Spinal cord (tissue), 10 donors: ENCODE measurements around the gene GSG1. TPM values are rescaled to one million over a fixed set of nuclear protein-coding genes. Genes with fewer than 3 reads are reported as not detected.

Experiments used
- DNase-seq, 6 donors: peaks; one replicate each; pipeline versions ENCODE4 v3.0.0 to v3.0.0-alpha.2; 2013 to 2015; ENCODE audit warnings: low spot score in 6 of 6, low read depth in 4 of 6
- H3K27ac ChIP-seq: one replicate; pipeline ENCODE4 v1.5.1; 2013; ENCODE audit warnings: low read depth, low read length, control low read depth
- H3K27me3 ChIP-seq: one replicate; pipeline ENCODE4 v1.6.1; 2013; ENCODE audit warnings: low read length; ENCODE audit not compliant: control insufficient read depth, insufficient read depth
- H3K36me3 ChIP-seq: one replicate; pipeline ENCODE4 v1.6.1; 2013; ENCODE audit warnings: low read length; ENCODE audit not compliant: control insufficient read depth, insufficient read depth
- H3K4me1 ChIP-seq: one replicate; pipeline ENCODE4 v1.6.1; 2013; ENCODE audit warnings: low read length; ENCODE audit not compliant: control insufficient read depth, insufficient read depth
- H3K4me3 ChIP-seq: one replicate; pipeline ENCODE4 v1.5.1; 2013; ENCODE audit warnings: low read depth, low read length, control low read depth
- H3K9me3 ChIP-seq: one replicate; pipeline ENCODE4 v1.6.1; 2013; ENCODE audit warnings: low read length; ENCODE audit not compliant: control insufficient read depth, insufficient read depth
- WGBS: methylation state at CpG from one replicate; pipeline ENCODE4 v1.1.5; 2013; ENCODE audit warnings: missing lambda C conversion rate; ENCODE audit not compliant: insufficient coverage; 5-methylcytosine and 5-hydroxymethylcytosine counted together
- polyA plus RNA-seq, 2 donors: library from polyadenylated mRNA; unstranded; fragments of 120-200 nt; gene quantifications; one replicate each; pipeline ENCODE4 v1.2.1, GENCODE V29; 2013; ENCODE audit not compliant: insufficient read length in 2 of 2
- total RNA-seq, 2 donors: library from RNA; depleted of rRNA in 1 of 2; stranded (reverse); fragments of 120-200 nt in 1 of 2; fragments of >200 nt in 1 of 2; gene quantifications; one replicate each; pipeline versions ENCODE4 v1.2.3 to v1.2.4, GENCODE V29; 2013 to 2014
- donor health status: healthy.

The GSG1 gene
- total and polyA plus RNA-seq, 4 donors, result 0.59 to 0.78 (median 0.77) TPM; not detected in 1

GRCh38 chr12:13124656-13125505, 21.4 kb upstream of the GSG1 start:
- DNase-seq, result no peak
- Histone ChIP-seq H3K4me1 (no peaks in the 10 kb centered on the region), H3K27ac (no peak overlapping the region), H3K4me3 (no peak overlapping the region), H3K9me3 (no peaks in the 10 kb centered on the region), H3K36me3 (no peaks in the 10 kb centered on the region), H3K27me3 (no peaks in the 10 kb centered on the region)
- 76% methylated on average over 4 of the region's 8 CpGs for WGBS

GRCh38 chr12:13121568-13121967, 18.1 kb upstream of the GSG1 start:
- WGBS, result 97% methylated on average over 5 of the region's 5 CpGs
- no peak overlapping the region for H3K4me3 ChIP-seq
- DNase-seq, result no peak

DNA sequence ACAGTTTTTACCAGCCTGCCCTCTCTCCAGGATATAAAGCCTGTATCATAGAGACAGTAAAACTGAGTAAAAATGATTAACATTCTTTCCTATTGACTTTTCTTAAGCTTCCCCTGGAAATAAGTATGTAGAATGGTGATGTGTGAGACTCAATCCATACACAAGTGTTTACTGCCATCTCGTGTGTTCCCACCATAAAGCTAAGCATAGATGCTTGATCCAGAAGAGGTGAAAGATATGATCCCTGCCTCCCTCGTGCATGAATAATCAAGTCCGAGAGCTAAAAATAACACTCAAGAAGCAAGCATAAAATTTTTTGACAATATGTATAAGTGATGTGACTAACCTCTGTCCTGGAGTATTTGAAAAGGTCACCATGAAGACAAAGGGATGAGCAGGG, 16.9 kb upstream of the GSG1 start:
- Histone ChIP-seq H3K4me3 (no peak overlapping the region), H3K36me3 (no peaks in the 10 kb centered on the region), H3K27ac (no peak overlapping the region), H3K4me1 (no peaks in the 10 kb centered on the region), H3K9me3 (no peaks in the 10 kb centered on the region), H3K27me3 (no peaks in the 10 kb centered on the region)
- WGBS, result no CpG with 5 or more reads among the region's 3 CpGs
- no peak for DNase-seq

More at GRCh38 chr12:13121568-13121967, 18.1 kb upstream of the GSG1 start:
- no peaks in the 10 kb centered on the region for H3K4me1 ChIP-seq
- no peaks in the 10 kb centered on the region for H3K36me3 ChIP-seq
- no peaks in the 10 kb centered on the region for H3K9me3 ChIP-seq
- no peak overlapping the region for H3K27ac ChIP-seq
- H3K27me3 ChIP-seq, result no peaks in the 10 kb centered on the region

- WGBS, result no CpG with 5 or more reads among the region's 2 CpGs
Observed at GRCh38 chr12:13119826-13120225, 16.4 kb upstream of the GSG1 start.

DNA sequence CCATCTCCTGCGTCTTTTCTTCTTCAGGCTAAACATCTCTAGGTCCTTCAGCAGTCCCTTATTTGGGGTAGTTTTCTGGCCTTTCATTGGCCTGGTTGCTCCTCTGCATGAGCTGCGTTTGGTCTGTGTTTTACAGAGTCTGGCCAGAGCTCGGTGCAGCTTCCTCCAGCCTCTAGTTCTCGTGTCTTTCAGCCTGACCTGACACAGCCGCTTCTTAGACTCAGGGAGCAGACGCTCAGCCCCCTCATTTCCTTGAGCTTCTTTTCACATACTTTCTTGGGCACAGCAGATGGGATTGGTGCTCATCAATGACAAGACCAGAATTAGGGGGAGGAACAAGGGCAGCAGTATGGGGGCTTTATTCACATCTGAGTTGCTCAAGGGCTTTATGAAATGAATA, 13.6 kb upstream of the GSG1 start:
- DNase-seq, result no peak
- Histone ChIP-seq H3K36me3 (no peaks in the 10 kb centered on the region), H3K4me3 (no peak overlapping the region), H3K27me3 (no peaks in the 10 kb centered on the region), H3K9me3 (no peaks in the 10 kb centered on the region), H3K4me1 (peaks cover 4% of the 10 kb centered on the region), H3K27ac (no peak overlapping the region)
- WGBS, result 48% methylated on average over 4 of the region's 6 CpGs

More at GRCh38 chr12:13119826-13120225, 16.4 kb upstream of the GSG1 start:
- DNase-seq, result no peak
- Histone ChIP-seq H3K9me3 (no peaks in the 10 kb centered on the region), H3K27me3 (no peaks in the 10 kb centered on the region), H3K36me3 (no peaks in the 10 kb centered on the region), H3K4me1 (peaks cover 3% of the 10 kb centered on the region), H3K27ac (no peak overlapping the region), H3K4me3 (no peak overlapping the region)

DNA sequence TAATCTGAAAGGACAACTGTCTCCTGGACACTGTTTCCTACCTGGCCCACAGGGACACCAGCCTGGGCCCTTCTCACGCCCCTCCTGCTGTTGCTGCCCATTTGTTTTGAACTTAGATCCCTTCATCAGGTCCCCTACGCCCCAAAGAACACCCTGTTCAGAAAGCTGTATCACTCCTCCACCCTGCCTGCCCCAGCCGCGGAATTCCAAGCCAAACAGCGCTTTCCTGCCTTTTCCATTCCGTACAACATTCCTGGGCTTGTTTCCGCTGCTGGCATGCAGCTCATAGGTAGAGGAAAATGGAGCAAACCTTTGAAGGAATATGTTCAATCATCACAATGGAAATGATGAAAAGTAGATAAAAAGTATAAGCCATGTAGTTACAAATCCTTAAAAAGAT, 12.8 kb upstream of the GSG1 start:
- no peak for DNase-seq
- no peak overlapping the region for H3K4me3 ChIP-seq
- peaks cover 4% of the 10 kb centered on the region for H3K4me1 ChIP-seq
- no peaks in the 10 kb centered on the region for H3K36me3 ChIP-seq
- H3K9me3 ChIP-seq, result no peaks in the 10 kb centered on the region
- 71% methylated on average over 2 of the region's 7 CpGs for WGBS
- H3K27me3 ChIP-seq, result no peaks in the 10 kb centered on the region
- no peak overlapping the region for H3K27ac ChIP-seq

DNA sequence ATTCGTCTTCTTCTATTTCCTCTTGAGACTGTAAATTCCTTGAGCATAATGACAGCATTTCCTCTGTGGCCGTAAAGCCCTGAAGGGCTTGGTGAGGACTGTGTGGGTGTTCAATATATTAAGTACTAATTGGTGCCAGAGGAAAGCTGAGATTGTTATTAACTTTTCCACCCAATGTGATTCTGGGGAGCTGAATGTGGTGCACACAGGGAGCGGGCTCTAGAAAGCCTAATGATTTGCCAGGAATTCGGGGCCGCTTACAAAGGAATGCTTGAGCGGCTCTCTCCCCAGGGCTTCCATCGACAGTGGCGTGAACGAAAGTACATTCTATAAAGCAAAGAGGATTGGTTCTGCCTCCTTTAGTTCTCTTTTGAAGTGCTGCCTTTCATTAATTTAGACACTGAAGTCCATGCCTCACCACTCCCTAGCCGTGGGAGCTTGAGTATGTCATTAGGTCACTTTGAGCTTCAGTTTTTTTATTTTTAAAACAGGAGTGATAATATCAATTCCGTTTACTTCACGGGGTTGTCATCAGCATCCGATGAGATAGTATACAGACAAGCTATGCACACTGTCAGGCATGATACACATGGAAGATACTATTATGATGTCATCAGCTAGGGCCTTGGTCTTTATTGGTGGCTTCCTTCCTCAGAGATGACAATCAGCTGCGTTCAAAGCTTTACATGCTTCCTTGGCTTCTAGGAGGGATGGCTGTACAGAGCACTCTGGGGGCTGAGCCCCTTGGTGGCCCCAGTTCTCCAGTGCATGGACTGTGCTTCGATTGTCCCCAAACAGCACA, 11.0 kb upstream of the GSG1 start:
- no peak overlapping the region for H3K4me3 ChIP-seq
- 29% methylated on average over 10 of the region's 15 CpGs for WGBS
- DNase-seq, result peak in 2 of 6 donors; percentile 60 to 79
- H3K4me1 ChIP-seq, result peaks cover 4% of the 10 kb centered on the region
- no peaks in the 10 kb centered on the region for H3K27me3 ChIP-seq
- no peaks in the 10 kb centered on the region for H3K36me3 ChIP-seq
- H3K9me3 ChIP-seq, result no peaks in the 10 kb centered on the region
- no peak overlapping the region for H3K27ac ChIP-seq

DNA sequence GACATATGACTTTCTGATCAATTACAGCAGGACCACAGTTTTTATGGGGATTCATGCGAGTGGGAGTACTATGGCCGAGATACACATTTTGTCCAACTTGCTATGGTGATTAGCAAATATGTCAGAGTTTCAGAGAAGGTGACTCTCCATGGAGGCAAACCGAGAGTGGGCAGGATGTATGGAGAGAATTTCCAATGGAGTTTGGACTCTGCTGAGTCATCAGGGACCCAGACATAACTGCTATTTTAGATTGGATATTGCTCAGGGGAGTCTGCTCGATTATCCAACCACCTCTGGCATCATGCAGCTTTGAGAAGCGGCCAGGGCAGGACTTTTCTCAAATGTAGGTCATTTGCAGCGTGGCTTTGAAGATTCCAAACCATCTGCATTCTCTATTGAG, 9.5 kb upstream of the GSG1 start:
- Histone ChIP-seq H3K9me3 (peaks cover 6% of the 10 kb centered on the region), H3K27ac (no peak overlapping the region), H3K36me3 (no peaks in the 10 kb centered on the region), H3K4me1 (peaks cover 4% of the 10 kb centered on the region), H3K27me3 (no peaks in the 10 kb centered on the region), H3K4me3 (no peak overlapping the region)
- WGBS, result 100% methylated on average over 4 of the region's 6 CpGs
- DNase-seq, result no peak

GRCh38 chr12:13106666-13107065, 3.2 kb upstream of the GSG1 start:
- H3K9me3 ChIP-seq, result peaks cover 6% of the 10 kb centered on the region
- H3K27ac ChIP-seq, result no peak overlapping the region
- H3K4me1 ChIP-seq, result peaks cover 7% of the 10 kb centered on the region
- DNase-seq, result no peak
- no CpG with 5 or more reads among the region's 1 CpG for WGBS
- H3K36me3 ChIP-seq, result no peaks in the 10 kb centered on the region
- H3K4me3 ChIP-seq, result no peak overlapping the region
- H3K27me3 ChIP-seq, result no peaks in the 10 kb centered on the region
